Muscle of arm (tissue), 12 donors: ENCODE measurements around the gene KAZALD1. TPM values are rescaled to one million over a fixed set of nuclear protein-coding genes. Genes with fewer than 3 reads are reported as not detected.

ENCODE experiments used
- DNase-seq: peaks from one replicate; pipeline ENCODE4 v3.0.0-alpha.2; 2013
- polyA plus RNA-seq, 12 donors: library from polyadenylated mRNA; unstranded; fragments of 120-200 nt; gene quantifications; one replicate each; pipeline ENCODE4 v1.2.1, GENCODE V29; 2013; ENCODE audit not compliant: insufficient read length in 12 of 12

The KAZALD1 gene
- polyA plus RNA-seq, 12 donors, result 22.4 to 44.3 (median 30.7) TPM; not detected in 1

- DNase-seq, result no peak
Measured at GRCh38 chr10:101046332-101047238, 15.2 kb upstream of the KAZALD1 start.

GRCh38 chr10:101047268-101047667 is 14.5 kb upstream of the KAZALD1 start:
- no peak for DNase-seq

GRCh38 chr10:101047961-101048892 is 13.6 kb upstream of the KAZALD1 start:
- DNase-seq, result no peak

- peak; percentile 39 for DNase-seq
Measured at GRCh38 chr10:101050208-101051069, 11.3 kb upstream of the KAZALD1 start.

DNA sequence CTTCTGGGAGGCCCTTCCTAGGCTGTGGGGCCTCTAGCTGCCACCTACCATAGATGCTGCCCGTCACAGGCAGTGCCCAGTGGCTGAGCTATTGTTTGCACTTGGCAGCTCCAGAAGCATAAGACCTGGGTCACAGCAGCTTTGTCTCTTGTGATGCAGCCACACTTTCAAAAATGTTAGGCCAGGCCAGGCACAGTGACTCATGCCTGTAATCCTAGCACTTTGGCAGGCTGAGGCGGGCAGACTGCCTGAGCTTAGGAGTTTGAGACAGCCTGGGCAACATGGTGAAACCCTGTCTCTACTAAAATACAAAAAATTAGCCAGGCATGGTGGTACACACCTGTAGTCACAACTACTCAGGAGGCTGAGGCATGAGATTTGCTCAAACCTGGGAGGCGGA is 9.5 kb upstream of the KAZALD1 start:
- no peak for DNase-seq

- DNase-seq, result no peak
Measured at GRCh38 chr10:101053516-101053915, 8.3 kb upstream of the KAZALD1 start.

DNA sequence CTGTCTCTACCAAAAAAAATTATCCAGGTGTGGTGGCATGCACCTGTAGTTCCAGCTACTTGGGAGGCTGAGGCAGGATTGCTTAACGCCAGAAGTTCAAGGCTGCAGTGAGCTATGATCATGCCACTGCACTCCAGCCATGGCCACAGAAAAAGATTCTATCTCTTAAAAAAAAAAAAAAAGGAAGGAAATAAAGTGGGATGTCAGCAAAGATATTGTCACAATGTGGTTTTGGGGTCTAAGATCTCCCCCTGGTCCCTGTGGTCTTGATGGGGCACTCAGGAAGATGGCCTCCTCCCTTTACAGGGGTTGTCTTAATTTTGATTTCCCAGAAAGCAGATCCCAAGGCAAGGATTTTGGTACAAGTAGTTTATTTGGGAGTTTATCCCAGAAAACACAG is 7.4 kb upstream of the KAZALD1 start:
- DNase-seq, result no peak

DNA sequence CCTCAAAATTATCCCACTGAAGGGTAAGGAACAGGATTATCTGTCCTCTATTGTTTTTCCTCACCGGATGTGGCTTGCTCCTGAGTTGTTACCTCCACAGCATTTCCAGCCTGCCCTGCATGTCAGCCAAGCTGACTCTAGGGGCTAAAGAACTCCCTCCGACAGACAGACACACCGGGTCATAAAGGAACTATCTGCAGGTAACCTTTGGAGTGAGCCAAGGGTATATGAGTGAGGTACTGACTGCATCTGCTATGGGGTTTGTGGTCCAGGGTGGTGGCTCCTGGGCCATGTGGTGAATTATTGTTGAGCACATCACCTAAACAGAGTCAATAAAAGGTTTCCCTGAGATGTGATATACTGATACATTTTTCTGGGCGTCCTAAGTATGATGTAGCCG is 6.9 kb upstream of the KAZALD1 start:
- DNase-seq, result no peak

DNA sequence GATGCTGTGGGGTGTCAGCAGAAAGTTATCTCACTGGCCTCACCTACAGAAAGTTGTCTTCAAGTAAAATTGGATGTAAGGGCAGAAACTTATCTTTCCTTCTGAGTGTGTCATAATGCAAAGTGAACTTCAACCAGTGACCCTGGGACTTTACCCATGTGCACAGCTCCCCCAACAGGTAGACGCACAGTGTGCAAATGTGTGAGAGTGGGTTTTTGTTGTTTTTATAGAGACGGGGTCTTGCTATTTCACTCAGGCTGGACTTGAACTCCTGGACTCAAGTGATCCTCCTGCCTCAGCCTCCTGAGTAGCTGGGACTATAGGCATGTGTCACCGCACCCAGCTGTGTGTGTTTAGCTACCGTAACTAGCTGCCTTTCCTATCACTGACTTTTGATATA is 6.4 kb upstream of the KAZALD1 start:
- DNase-seq, result no peak

DNA sequence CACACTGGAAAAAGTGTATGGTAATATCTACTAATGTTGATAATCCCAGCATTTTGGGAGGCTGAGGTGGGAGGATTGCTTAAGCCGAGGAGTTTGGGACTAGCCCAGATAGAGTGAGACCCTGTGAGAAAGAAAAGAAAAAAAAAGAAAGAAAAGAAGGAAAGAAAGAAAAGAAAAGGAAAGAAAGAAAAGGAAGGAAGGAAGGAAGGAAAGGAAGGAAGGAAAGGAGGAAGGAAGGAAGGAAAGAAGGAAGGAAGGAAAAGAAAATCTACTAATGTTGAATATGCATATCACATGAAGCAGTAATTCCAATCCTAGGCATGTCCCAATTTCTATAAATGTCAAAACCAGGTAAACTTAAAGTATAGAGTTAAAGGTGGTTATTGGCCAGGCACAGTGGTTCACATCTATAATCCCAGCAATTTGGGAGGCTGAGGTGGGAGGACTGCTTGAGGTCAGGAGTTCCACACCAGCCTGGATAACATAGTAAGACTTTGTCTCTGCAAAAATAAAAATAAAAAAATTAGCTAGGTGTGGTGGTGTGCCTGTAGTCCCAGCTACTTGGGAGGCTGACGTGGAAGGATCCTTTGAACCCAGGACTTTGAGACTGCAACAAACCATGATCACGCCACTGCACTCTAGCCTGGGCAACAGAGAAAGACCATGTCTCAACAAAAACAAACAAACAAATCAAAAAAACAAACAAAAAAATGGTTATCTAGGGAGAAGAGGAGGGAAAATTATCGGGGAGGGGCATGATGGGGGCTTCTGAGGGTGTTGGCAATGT is 5.2 kb upstream of the KAZALD1 start:
- DNase-seq, result no peak

DNA sequence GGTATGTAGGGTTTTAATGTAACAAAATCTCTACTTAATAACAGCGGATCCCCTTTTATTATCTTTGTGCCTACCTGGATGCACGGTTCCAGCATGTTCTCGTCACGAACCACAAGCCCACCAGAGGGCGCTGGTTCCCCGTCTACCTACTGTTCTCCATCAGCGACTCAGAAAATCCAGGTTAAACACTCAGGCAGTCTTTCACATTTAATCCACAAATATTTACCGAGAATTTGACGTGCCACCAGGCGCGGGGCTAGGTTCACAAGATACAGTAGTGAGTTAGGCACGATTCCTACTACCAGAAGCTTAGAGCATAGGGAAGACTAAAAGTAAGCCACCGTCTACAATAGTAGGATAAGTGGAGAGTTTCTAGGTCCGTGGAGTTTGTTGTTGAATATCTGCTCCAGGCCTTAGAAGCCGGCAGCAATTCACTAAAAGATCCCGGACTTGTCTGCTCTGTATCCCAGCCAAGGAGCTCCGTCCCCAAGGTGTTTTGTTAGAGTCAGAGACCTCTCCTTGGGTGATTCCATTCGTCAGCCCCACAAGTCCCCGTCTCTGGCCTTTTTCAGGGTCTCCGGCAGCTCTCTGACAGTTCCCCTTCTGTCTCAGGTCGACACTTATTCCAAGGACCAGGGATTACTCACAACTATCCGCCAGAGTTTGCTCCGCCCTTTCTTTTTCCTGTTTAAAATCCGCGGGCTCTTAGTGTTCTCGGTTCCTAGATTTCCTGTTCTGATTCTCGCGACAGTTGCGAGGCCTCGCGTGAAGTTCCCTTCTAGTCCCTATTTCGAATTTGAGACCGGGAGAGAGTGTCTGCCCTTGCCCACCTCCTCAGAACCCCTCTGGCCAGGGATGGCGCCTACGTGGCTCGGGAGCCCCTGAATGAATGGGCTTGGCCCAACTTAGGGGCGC is 1.5 kb upstream of the KAZALD1 start:
- DNase-seq, result peak; percentile 96

- peak; percentile 97 for DNase-seq
Measured at GRCh38 chr10:101060951-101061623, 702 bp upstream of the KAZALD1 start.

DNA sequence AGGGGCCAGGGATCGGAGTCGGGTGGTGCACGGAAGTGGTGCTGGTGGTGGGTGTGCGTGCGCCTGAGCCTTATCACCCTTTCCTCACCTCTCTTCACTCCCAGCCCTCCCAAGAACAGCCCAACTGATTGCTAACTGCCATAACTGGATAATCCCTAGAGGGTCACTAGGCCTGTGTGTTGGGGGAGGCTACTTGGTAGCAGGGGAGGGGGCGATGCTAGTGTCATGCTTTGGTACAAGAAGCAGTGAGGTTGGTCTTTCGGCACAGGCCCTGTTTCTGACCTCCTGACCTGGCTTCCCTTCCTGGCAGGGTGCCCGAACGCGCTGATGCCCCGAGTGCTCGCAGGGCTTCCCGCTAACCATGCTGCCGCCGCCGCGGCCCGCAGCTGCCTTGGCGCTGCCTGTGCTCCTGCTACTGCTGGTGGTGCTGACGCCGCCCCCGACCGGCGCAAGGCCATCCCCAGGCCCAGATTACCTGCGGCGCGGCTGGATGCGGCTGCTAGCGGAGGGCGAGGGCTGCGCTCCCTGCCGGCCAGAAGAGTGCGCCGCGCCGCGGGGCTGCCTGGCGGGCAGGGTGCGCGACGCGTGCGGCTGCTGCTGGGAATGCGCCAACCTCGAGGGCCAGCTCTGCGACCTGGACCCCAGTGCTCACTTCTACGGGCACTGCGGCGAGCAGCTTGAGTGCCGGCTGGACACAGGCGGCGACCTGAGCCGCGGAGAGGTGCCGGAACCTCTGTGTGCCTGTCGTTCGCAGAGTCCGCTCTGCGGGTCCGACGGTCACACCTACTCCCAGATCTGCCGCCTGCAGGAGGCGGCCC is 652 bp downstream of the KAZALD1 start:
- DNase-seq, result peak; percentile 52

DNA sequence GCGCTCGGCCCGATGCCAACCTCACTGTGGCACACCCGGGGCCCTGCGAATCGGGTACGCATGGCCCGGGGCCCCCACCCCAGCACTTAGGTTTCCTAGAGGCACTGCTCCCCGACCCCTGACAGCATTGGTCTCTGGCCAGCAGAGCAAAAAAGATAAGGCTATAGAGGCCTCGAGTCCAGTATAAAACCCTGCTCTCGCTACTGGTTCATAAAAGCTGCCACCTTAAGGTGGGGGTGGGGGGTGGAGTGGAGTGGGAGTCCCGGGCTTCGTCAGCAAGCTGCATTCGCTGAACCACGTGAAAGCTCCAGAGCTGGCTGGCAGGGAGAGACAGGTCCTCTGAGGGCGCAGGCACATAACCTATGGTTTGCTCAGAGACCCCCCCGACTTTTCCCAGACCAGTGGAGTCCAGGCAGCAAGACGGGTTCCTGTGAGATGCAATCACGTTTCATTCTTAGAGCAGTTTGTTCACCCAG is 1.3 kb downstream of the KAZALD1 start:
- no peak for DNase-seq

DNA sequence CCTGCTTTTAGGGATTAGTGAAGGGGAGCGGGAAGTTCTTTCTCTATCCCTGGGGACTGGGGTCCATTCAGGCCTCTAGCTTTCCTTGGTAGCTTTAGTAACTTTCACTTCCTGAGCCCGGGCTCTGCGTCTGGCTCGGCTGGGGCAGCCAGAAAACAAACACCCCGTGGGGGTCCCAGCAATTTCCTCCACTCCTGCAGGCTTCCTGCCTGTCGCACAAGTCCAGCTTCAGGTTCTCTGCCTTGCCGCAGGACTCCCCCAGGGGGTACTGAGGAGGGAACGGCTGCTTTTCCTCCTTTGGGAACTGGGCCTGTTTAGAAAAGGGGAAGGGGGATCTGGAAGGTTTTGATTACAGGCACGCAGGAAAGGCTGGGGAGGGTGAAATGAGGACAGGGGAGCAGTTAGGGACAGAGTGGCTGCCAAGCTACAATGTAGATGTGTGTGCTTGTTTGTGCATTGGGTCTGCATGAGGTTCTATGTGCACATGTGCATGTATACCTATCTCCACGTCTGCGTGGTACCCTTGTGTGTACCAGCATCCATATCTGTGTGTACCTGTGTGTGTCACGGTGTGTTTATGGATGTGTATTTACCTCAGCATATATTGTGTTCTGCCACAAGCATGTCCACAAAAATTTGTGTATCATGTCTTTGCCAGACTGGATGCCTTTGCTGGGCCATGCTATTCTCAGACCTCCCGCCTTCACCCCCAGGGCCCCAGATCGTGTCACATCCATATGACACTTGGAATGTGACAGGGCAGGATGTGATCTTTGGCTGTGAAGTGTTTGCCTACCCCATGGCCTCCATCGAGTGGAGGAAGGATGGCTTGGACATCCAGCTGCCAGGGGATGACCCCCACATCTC is 2.0 kb downstream of the KAZALD1 start:
- no peak for DNase-seq

GRCh38 chr10:101064415-101065030 is 2.7 kb downstream of the KAZALD1 start:
- DNase-seq, result no peak
